GM19025 (cell line): ENCODE results near the gene PPP1CA.

ENCODE experiments used
- ATAC-seq: cut with Tn5 transposase; IDR thresholded peaks from one replicate; pipeline ENCODE4 v1.9.1; 2021; ENCODE audit warnings: mild to moderate bottlenecking, low read depth, moderate library complexity; ENCODE audit not compliant: unreplicated experiment

Gene PPP1CA

GRCh38 chr11:67389477-67389876, 12.2 kb downstream of the PPP1CA start:
- no peak for ATAC-seq

- no peak for ATAC-seq
Measured at GRCh38 chr11:67387518-67387917, 14.1 kb downstream of the PPP1CA start.

- no peak for ATAC-seq
Measured at GRCh38 chr11:67387069-67387468, 14.6 kb downstream of the PPP1CA start.

GRCh38 chr11:67384851-67385366, 16.7 kb downstream of the PPP1CA start:
- no peak for ATAC-seq

- ATAC-seq: no peak
Measured at GRCh38 chr11:67382276-67383136, 19.2 kb downstream of the PPP1CA start.

DNA sequence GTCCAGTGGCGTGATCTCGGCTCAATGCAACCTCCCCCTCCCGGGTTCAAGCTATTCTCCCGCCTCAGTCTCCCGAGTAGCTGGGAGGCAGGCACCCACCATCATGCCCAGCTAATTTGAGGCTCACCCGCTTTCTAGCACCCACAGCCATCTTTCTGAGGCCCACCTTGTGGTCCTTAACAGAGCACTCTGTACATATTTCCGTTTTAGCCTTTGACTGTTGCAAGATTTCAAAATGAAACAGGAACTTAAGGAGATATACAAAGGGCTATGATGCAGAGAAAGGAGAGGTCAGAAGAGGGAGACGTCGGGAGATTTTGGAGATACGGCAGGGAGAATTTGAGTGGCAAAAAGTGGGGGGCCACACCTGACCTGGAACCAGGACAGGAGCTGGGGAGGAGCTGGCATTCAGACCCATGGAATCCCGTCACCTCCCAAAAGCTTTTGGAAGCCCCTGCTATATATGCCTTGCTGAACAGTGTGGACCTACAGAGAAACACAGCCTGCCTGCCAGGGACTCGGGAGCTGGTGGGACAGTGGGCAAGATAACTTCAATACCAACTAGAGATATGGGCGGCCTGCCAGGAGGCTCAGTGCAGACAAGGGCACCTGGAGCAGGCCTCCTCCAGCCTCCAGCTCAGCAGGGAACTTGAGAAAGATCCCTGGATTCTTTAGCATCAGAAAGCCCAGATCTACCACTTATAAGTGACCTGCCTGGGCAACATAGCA, 20.2 kb downstream of the PPP1CA start:
- ATAC-seq: no peak

DNA sequence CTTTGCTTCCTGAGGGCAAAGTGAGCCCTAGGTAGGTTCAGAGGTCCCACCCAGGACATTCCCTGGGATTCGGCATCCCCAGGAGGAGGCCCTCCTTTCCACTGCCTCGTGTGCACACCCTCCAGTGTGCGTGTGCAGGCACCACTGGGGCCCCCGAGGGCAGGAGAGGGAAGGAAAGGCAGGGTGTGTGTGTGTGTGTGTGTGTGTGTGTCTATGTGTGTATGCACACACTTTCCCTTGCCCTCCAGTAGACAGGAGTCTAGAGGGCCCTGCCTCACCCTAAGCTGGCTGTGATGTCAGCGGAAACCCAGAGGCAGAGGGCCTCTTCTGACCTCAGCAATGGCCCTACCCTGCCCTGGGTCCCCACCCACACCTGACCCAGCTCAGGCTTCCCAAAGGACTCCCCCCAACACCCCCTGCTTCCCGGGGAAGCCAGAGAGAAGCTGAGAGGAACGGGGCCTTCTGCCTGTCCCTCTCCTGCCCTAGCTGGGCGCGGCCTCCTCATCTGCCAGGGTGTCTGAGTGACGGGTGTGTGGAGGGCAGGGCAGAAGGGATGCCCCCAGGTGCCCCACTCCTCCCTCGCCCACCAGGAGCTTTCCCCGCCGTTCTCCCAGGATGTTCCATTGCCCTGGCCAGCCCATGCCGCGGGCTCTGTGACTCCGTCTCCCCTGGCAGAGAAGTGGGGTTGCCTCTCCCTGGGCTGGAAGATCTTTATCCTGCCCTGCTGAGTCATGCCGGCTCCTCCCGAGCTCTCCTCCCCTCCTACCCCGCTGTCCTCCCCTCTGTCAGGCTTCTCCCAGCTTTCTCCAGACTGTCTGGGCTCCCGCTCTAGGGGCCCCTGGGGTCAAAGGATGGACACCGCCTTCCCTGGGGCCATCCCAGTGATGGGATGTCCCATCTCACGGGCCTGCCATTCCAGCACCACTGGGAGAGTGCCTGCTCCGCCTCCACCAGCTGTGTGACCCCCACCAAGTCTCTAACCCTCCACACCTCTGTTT, 22.3 kb downstream of the PPP1CA start:
- ATAC-seq: no peak

DNA sequence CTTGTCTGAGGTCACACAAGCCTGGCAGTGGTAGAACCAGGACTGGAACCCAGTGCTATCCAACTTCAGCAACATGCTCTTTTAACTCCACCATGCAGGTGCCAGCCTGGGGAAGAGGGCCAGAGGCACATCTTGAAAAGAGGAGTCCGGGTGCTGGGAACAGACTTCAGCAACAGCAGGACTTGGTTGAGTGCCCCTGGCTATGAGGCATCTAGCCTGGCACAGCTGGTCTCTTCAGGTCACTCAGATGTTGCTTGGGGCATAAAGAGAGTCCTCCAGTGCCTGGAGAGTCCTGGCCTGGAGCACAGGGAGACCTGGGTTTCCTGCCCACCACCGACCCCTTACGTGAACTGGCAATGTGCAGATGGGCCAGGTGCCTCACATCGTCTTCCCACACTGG, 23.1 kb downstream of the PPP1CA start:
- ATAC-seq: no peak

DNA sequence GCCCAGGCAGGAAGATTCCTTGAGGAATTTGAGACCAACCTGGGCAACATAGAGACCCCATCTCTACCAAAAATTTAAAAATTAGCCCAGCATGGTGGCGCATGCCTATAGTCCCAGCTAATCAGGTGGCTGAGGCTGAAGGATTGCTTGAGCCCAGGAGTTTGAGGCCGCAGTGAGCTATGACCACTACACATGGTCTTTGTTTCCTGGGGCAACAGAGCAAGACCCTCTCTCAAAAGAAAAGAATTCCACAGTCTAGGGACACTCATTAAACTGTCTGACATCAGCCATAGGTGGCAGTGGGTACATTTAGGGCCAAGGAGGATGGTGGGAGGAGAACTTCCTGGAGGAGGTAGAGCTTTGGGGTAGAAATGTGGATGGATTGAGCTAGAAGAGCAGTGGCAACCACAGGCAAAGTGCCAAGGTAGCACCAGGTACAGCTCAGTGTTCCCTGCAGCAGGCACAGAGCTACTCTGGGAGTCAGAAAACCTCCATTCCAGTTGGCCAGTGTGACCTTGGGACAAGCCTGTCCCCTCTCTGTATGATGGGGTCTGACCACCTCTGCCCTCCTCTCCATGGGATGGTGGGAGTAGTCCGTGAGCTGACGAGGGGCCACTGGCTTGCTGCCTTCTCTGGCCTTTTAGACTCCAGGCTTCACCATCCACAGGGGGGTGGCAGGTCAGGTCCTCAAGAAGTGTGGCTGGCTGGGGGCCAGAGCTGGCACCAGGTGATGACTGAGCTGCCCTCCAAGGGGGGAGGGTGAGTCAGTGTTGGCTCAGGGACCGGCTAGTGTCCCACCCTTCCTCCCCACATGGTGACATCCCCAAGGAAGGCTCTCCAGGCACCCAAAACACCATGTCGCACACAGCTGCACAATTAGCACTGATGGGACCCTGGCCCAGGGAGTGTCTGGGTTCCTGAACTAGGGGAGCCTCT, 24.5 kb downstream of the PPP1CA start:
- no peak for ATAC-seq

- no peak for ATAC-seq
Measured at GRCh38 chr11:67376063-67376820, 25.4 kb downstream of the PPP1CA start.

- no peak for ATAC-seq
Measured at GRCh38 chr11:67375320-67376055, 26.2 kb downstream of the PPP1CA start.

- ATAC-seq: no peak
Measured at GRCh38 chr11:67374571-67375281, 26.9 kb downstream of the PPP1CA start.

- no peak for ATAC-seq
Measured at GRCh38 chr11:67373648-67374570, 27.7 kb downstream of the PPP1CA start.

DNA sequence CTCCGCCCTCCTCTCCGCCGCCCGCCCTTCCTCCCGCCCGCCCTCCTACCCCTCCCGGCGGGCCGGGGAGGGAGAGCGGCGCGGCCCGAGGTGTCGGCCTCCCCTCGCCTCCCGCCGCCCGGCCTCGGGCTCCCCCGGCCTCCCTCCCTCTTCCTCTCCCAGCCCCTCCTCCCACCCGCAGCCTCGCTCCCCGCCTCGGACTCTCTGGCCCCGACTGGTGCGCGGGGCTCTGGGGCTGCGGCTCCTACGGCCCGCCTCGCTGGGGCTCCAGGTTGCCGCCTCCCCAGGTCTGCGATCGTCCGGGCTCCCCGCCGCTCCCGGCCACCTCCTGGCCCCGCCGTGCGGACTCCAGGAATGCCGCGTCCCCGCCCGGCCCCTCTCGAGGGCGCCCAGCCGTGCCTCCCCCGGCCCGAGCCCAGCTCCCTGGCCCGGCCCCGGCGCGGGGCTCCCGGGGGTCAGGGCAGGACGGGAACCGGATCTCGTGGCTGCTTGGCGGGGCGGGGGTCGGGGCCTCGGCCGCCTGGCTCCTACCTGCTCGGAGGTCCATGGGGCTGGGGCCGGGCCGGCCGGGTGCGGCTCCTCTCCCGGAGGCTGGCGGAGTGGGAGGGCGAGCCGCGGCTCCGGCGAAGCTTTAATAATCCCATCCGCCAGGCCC, 28.5 kb downstream of the PPP1CA start, which contains the start of gene CLCF1:
TSS of gene CLCF1 (minus strand) at position 606 of the 655 bp plus-strand sequence. CDS start at position 547, 59 bp downstream.
- ATAC-seq: no peak

GRCh38 chr11:67372321-67372992, 29.2 kb downstream of the PPP1CA start:
- ATAC-seq: no peak
